K562 (cell line): ENCODE data around the gene CLEC4F. TPM values are rescaled to one million over a fixed set of nuclear protein-coding genes. Genes with fewer than 3 reads are reported as not detected.
A peak's percentile ranks its signal among the peaks of the same experiment; 100 is the strongest.

Source experiments
- ATAC-seq: fragments of 200-7000 bp; cut with Tn5 transposase; 3 replicates; pipeline ENCODE4 v1.9.1; 2020; ENCODE audit warnings: moderate library complexity
- BruUV-seq: library from RNA; stranded (reverse); fragments of 400-500 nt; replicated peaks from 2 replicates; lab custom pipeline; 2021; lab: Mats Ljungman, UMichigan
- CTCF ChIA-PET: fragments of 300-600 bp; formaldehyde crosslinking; extraction: SDS; loops from one replicate; lab custom pipeline; 2021; ENCODE audit warnings: low intra/inter-chr PET ratio; lab: Yijun Ruan, JAX
- POLR2A ChIA-PET: fragments of 300-600, 350-650 bp; sonication (Branson Sonifier 250); formaldehyde crosslinking; extraction: SDS; loops from one replicate; lab custom pipeline; 2021; ENCODE audit warnings: antibody characterized with exemption, inconsistent platforms; lab: Yijun Ruan, JAX
- DNase-seq, 4 experiments: peaks; one replicate each; pipeline versions ENCODE4 v3.0.0 to v3.0.0-alpha.2; 2011 to 2018; ENCODE audit warnings: low spot score in 3 of 4, mixed read lengths in 3 of 4; ENCODE audit errors: extremely low read depth in 1 of 4
- FAIRE-seq: peaks from 2 replicates; lab custom pipeline; 2011; peaks lifted over from hg19 to GRCh38; lab: Jason Lieb, UNC
- H2AFZ ChIP-seq: 2 replicates; pipeline ENCODE4 v1.6.0; 2011; ENCODE audit warnings: low read depth, low read length, control low read depth, inconsistent platforms
- H3K27ac ChIP-seq: fragments of 200-600 bp; 3 replicates; pipeline ENCODE4 v1.8.0; 2011; ENCODE audit warnings: low read depth, mild to moderate bottlenecking, control low read depth, inconsistent platforms, low read length, moderate library complexity, mixed read lengths; ENCODE audit errors: extremely low read depth
- H3K27me3 ChIP-seq, 2 experiments: fragments of 300-600 bp in 1 of 2; 2 replicates in 1 of 2; 3 replicates in 1 of 2; pipeline versions ENCODE4 v1.6.0 to v1.8.0; 2011; ENCODE audit warnings: inconsistent platforms in 2 of 2, low read length in 2 of 2, mild to moderate bottlenecking in 1 of 2, mixed read lengths in 1 of 2, moderate library complexity in 1 of 2; ENCODE audit not compliant: control insufficient read depth in 2 of 2, insufficient read depth in 2 of 2
- H3K36me3 ChIP-seq: fragments of 300-600 bp; 3 replicates; pipeline ENCODE4 v1.8.0; 2011; ENCODE audit warnings: mild to moderate bottlenecking, low read length, inconsistent platforms; ENCODE audit not compliant: control insufficient read depth, insufficient read depth
- H3K4me1 ChIP-seq, 2 experiments: fragments of 200-600 bp in 1 of 2; replicated peaks in 1 of 2; 2 replicates in 1 of 2; 3 replicates in 1 of 2; pipeline versions ENCODE4 v1.5.1 to v1.8.0; 2011; ENCODE audit warnings: inconsistent platforms in 2 of 2, low read length in 2 of 2, mild to moderate bottlenecking in 1 of 2, mixed read lengths in 1 of 2, moderate library complexity in 1 of 2; ENCODE audit not compliant: control insufficient read depth in 2 of 2, insufficient read depth in 2 of 2
- H3K4me2 ChIP-seq: 2 replicates; pipeline ENCODE4 v1.6.1; 2011; ENCODE audit warnings: low read length, control low read depth, inconsistent platforms, mixed read lengths; ENCODE audit not compliant: insufficient read depth
- H3K4me3 ChIP-seq: fragments of 200-600 bp; sonication (generic), shearing (Covaris generic); 2 replicates; pipeline ENCODE4 v1.5.1; 2016; ENCODE audit warnings: control low read depth, inconsistent platforms
- H3K79me2 ChIP-seq: fragments of 200-600 bp; 3 replicates; pipeline ENCODE4 v1.8.0; 2011; ENCODE audit warnings: low read length, inconsistent platforms; ENCODE audit not compliant: control insufficient read depth, insufficient read depth
- H3K9ac ChIP-seq, 2 experiments: 2 replicates each; pipeline versions ENCODE4 v1.6.0 to v1.6.1; 2011; ENCODE audit warnings: low read depth in 2 of 2, low read length in 2 of 2, control low read depth in 1 of 2, inconsistent platforms in 1 of 2, mild to moderate bottlenecking in 1 of 2, mixed read lengths in 1 of 2; ENCODE audit not compliant: insufficient read depth in 1 of 2
- H3K9me1 ChIP-seq: one replicate; pipeline ENCODE4 v1.6.0; 2011; ENCODE audit warnings: inconsistent platforms, mild to moderate bottlenecking, low read length, moderate library complexity; ENCODE audit not compliant: control insufficient read depth, insufficient read depth
- H3K9me3 ChIP-seq: replicated peaks from 2 replicates; pipeline ENCODE4 v1.5.1; 2011; ENCODE audit warnings: low read depth, low read length, inconsistent platforms; ENCODE audit not compliant: control insufficient read depth, insufficient read depth
- H4K20me1 ChIP-seq: replicated peaks from 2 replicates; pipeline ENCODE4 v1.6.1; 2011; ENCODE audit warnings: low read length, inconsistent platforms, mixed read lengths; ENCODE audit not compliant: control insufficient read depth, insufficient read depth
- C11orf30 ChIP-seq: fragments of 450-650 bp; IDR thresholded peaks from 2 replicates; pipeline ENCODE4 v1.6.1; 2016; ENCODE audit warnings: low read depth, mild to moderate bottlenecking
- DNMT1 ChIP-seq: fragments of 450-650 bp; IDR thresholded peaks from 2 replicates; pipeline ENCODE4 v1.6.1; 2016; ENCODE audit warnings: antibody characterized with exemption, mild to moderate bottlenecking
- EP400 ChIP-seq: fragments of 450-650 bp; IDR thresholded peaks from 2 replicates; pipeline ENCODE4 v1.6.1; 2017; ENCODE audit warnings: antibody characterized with exemption, mild to moderate bottlenecking, moderate library complexity
- GATAD2A ChIP-seq: fragments of 450-650 bp; IDR thresholded peaks from 2 replicates; pipeline ENCODE4 v1.6.1; 2017
- GATAD2B ChIP-seq: fragments of 450-650 bp; IDR thresholded peaks from 2 replicates; pipeline ENCODE4 v1.6.1; 2017; ENCODE audit warnings: mild to moderate bottlenecking, borderline replicate concordance
- HDAC1 ChIP-seq, 2 experiments: fragments of 450-650 bp; IDR thresholded peaks; 2 replicates each; pipeline ENCODE4 v1.6.1; 2016 to 2017; ENCODE audit warnings: inconsistent platforms in 1 of 2, mild to moderate bottlenecking in 1 of 2, moderate library complexity in 1 of 2
- KDM2B ChIP-seq: fragments of 250-450 bp; sonication (Bioruptor Pico); IDR thresholded peaks from 2 replicates; pipeline ENCODE4 v1.8.0; 2021; ENCODE audit warnings: mild to moderate bottlenecking, moderate library complexity
- MAFG ChIP-seq: fragments of 450-650 bp; conservative IDR thresholded peaks from 2 replicates; pipeline ENCODE4 v1.6.1; 2016; ENCODE audit warnings: missing genetic modification characterization, missing compliant biosample characterization
- MAFK ChIP-seq: IDR thresholded peaks from 2 replicates; pipeline ENCODE4 v1.6.1; 2011; ENCODE audit warnings: low read length, improper control_type of control experiment
- MYC ChIP-seq, 2 experiments: fragments of 250-450 bp in 1 of 2; sonication (Bioruptor Pico) in 1 of 2; IDR thresholded peaks; 2 replicates each; pipeline versions ENCODE4 v1.5.1 to v1.6.1; 2012 to 2021; ENCODE audit warnings: low read depth in 2 of 2, borderline replicate concordance in 1 of 2, improper control_type of control experiment in 1 of 2, low read length in 1 of 2, mild to moderate bottlenecking in 1 of 2, moderate library complexity in 1 of 2
- NCOA1 ChIP-seq: fragments of 450-650 bp; IDR thresholded peaks from 2 replicates; pipeline ENCODE4 v1.6.1; 2016; ENCODE audit warnings: low read depth
- NFE2L1 ChIP-seq: fragments of 450-650 bp; IDR thresholded peaks from 2 replicates; pipeline ENCODE4 v1.6.1; 2016; ENCODE audit warnings: missing genetic modification characterization, low read depth, mild to moderate bottlenecking, missing compliant biosample characterization, moderate library complexity, borderline replicate concordance
- NR2C1 ChIP-seq, 2 experiments: fragments of 450-650 bp; IDR thresholded peaks; 2 replicates each; pipeline ENCODE4 v1.6.1; 2017; ENCODE audit warnings: mild to moderate bottlenecking in 2 of 2, antibody characterized with exemption in 1 of 2, inconsistent platforms in 1 of 2, missing compliant biosample characterization in 1 of 2, missing genetic modification characterization in 1 of 2
- SMAD1 ChIP-seq: fragments of 150-350 bp; IDR thresholded peaks from 2 replicates; pipeline ENCODE4 v1.6.1; 2014; ENCODE audit warnings: low read length, low read depth; ENCODE audit not compliant: partially characterized antibody
- XRCC4 ChIP-seq: IDR thresholded peaks from one replicate; pipeline ENCODE4 v1.6.1; 2011; ENCODE audit not compliant: insufficient read depth, insufficient read length; ENCODE audit errors: extremely low read depth
- ZNF316 ChIP-seq: fragments of 450-650 bp; IDR thresholded peaks from 2 replicates; pipeline ENCODE4 v1.6.1; 2016
- ZNF384 ChIP-seq: IDR thresholded peaks from 2 replicates; pipeline ENCODE4 v1.6.1; 2012; ENCODE audit warnings: low read depth, low read length, improper control_type of control experiment
- WGBS: fragments of 100-300 bp; shearing (Covaris generic); methylation state at CpG from one replicate; pipeline ENCODE4 v1.1.6; 2016; ENCODE audit warnings: low coverage, mixed read lengths; ENCODE audit not compliant: insufficient coverage; ENCODE audit errors: missing lambda C conversion rate; 5-methylcytosine and 5-hydroxymethylcytosine counted together
- in situ Hi-C: fragments of 300-500 bp; cut with MboI; formaldehyde crosslinking; loops from 4 replicates; pipeline ENCODE4 v1.15.0; 2018; ENCODE audit warnings: inconsistent platforms, mixed read lengths
- intact Hi-C: fragments of 100-400 bp; cut with micrococcal nuclease; formaldehyde crosslinking; loops from 2 replicates; pipeline ENCODE4 v1.14.2; 2022
- polyA plus RNA-seq, 8 experiments: library from polyadenylated mRNA; depleted of rRNA in 4 of 8; stranded (reverse) in 5 of 8; unstranded in 3 of 8; fragments of >200 nt; fragmentation: Nextera tagmentation in 2 of 8; fragmentation: Illumina TruSeq in 1 of 8; extraction: Ambion mirVana in 2 of 8; extraction: Trizol in 1 of 8; gene quantifications; 2 replicates each; pipeline versions ENCODE4 v1.2.1 to v1.2.3, GENCODE V29; 2011 to 2014; ENCODE audit warnings: inconsistent platforms in 1 of 8, missing spikeins in 1 of 8
- total RNA-seq, 7 experiments: library from RNA; depleted of rRNA in 6 of 7; stranded (reverse); fragments of >200 nt in 6 of 7; fragmentation: Illumina TruSeq in 2 of 7; extraction: Trizol in 2 of 7; gene quantifications; 2 replicates each; pipeline versions ENCODE4 v1.2.1 to v1.2.3, GENCODE V29; 2011 to 2021; ENCODE audit warnings: low replicate concordance in 1 of 7
- TF ChIP-seq, protein P1 (sequence below): fragments of 200-800 bp; sonication (Bioruptor generic); IDR thresholded peaks from 2 replicates; pipeline ENCODE4 v1.6.1; 2017; ENCODE audit warnings: missing genetic modification characterization, missing compliant biosample characterization
- TF ChIP-seq, protein P2 (sequence below): sonication (generic); formaldehyde crosslinking; IDR thresholded peaks from 2 replicates; pipeline ENCODE4 v1.8.1; 2023; ENCODE audit warnings: mild to moderate bottlenecking, missing genetic modification reagents

The CLEC4F gene
- total and polyA plus RNA-seq, 9 of the 15 experiments (the other 6 are each of a cell fraction or from before 2014, with no cell fraction given), result not detected

DNA sequence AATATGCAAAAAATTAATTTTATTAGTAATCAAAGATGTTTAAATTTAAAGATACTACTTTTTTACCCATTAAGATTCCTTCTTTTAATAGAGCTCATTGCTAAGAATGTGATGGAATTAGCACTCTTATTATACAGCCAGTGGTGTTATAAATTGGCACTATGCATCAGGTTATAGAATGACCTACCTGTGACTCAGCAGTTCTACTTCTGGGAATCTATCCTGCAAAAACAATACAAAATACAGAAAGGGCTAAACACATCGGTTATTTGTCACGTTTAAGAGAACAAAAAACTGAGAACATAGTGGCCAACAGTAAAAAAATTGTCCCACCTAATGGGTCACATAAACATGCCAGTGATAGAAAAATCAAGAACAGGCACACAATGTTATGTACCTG, 42.9 kb downstream of the CLEC4F start:
- Histone ChIP-seq H2AFZ (0 out of 2 replicates have a peak overlapping the region, but pooled peaks have one; percentile 17), H4K20me1 (no peaks in the 10 kb centered on the region), H3K27ac (no peak overlapping the region), H3K36me3 (no peaks in the 10 kb centered on the region), H3K9me3 (no peaks in the 10 kb centered on the region), H3K9ac (no peak overlapping the region), H3K27me3 (no peaks in the 10 kb centered on the region), H3K4me3 (no peak overlapping the region), H3K4me1 (peaks cover 0 to 8% of the 10 kb centered on the region in 2 experiments; a peak in 3 of 5 replicates), H3K4me2 (no peak overlapping the region; the same call in 1 of the 2 replicates), H3K9me1 (no peaks in the 10 kb centered on the region), H3K79me2 (no peaks in the 10 kb centered on the region)
- ATAC-seq (no peak), FAIRE-seq (peak; percentile 54), DNase-seq (peak in 1 of 4 experiments; percentile 21)
- CTCF ChIA-PET, result interaction anchor here (0.7 kb wide), 1 partner anchor 188 kb away, joined by 3 read pairs; no protein-coding TSS in a partner anchor
- intact Hi-C loops (no loop called here), in situ Hi-C loops (loop anchor here (25.0 kb wide), 1 partner anchor 465 kb away; the partner anchor contains the start of gene FAM136A)
- POLR2A ChIA-PET, result no interaction called here
- WGBS, result 4% methylated on average over 2 of the region's 2 CpGs
- no TSS peak for BruUV-seq
- peak; percentile 26; the same call in 1 of the 2 replicates for TF ChIP-seq NR2C1 (IDR thresholded peaks at IDR 0.05)
- TF ChIP-seq NR2C1 (tag; IDR thresholded peaks at IDR 0.05), result no peak
- TF ChIP-seq MAFK, result peak; percentile 74; the same call in 1 of the 2 replicates
- TF ChIP-seq SMAD1, result no peak
- peak; percentile 83; the same call in 1 of the 2 replicates for TF ChIP-seq NFE2L1 (tag)
- TF ChIP-seq C11orf30, result peak; percentile 88
- TF ChIP-seq ZNF316, result peak; percentile 90
- TF ChIP-seq, protein P1, sequence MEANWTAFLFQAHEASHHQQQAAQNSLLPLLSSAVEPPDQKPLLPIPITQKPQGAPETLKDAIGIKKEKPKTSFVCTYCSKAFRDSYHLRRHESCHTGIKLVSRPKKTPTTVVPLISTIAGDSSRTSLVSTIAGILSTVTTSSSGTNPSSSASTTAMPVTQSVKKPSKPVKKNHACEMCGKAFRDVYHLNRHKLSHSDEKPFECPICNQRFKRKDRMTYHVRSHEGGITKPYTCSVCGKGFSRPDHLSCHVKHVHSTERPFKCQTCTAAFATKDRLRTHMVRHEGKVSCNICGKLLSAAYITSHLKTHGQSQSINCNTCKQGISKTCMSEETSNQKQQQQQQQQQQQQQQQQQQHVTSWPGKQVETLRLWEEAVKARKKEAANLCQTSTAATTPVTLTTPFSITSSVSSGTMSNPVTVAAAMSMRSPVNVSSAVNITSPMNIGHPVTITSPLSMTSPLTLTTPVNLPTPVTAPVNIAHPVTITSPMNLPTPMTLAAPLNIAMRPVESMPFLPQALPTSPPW (CRISPR knock-in tag), result no peak
- peak; percentile 87 for TF ChIP-seq MAFG (tag)
- no peak for TF ChIP-seq HDAC1 (IDR thresholded peaks at IDR 0.05)
- TF ChIP-seq KDM2B, result no peak
- peak; percentile 25; the same call in 1 of the 2 replicates for TF ChIP-seq EP400
- no peak for TF ChIP-seq ZNF384
- no peak for TF ChIP-seq MYC (IDR thresholded peaks at IDR 0.05; ENCODE audit: low read depth, low read length)
- TF ChIP-seq MYC (CRISPR knock-in tag; IDR thresholded peaks at IDR 0.05; ENCODE audit: borderline replicate concordance, low read depth), result no peak
- TF ChIP-seq NCOA1, result no peak
- no peak for TF ChIP-seq DNMT1
- TF ChIP-seq GATAD2A, result no peak
- TF ChIP-seq GATAD2B, result peak; percentile 44; the same call in 1 of the 2 replicates
- no peak for TF ChIP-seq XRCC4
- TF ChIP-seq, protein P2, sequence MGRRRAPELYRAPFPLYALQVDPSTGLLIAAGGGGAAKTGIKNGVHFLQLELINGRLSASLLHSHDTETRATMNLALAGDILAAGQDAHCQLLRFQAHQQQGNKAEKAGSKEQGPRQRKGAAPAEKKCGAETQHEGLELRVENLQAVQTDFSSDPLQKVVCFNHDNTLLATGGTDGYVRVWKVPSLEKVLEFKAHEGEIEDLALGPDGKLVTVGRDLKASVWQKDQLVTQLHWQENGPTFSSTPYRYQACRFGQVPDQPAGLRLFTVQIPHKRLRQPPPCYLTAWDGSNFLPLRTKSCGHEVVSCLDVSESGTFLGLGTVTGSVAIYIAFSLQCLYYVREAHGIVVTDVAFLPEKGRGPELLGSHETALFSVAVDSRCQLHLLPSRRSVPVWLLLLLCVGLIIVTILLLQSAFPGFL, result no peak
